Gastroesophageal sphincter (tissue), 4 donors: Measurements from ENCODE around the gene TBX1. TPM values are rescaled to one million over a fixed set of nuclear protein-coding genes. Genes with fewer than 3 reads are reported as not detected.
"Not testable (repeated sequence)": the region's sequence is repeated elsewhere in the genome, so short reads cannot be mapped to it uniquely, and the experiment has no call there.

Experiments used
- ATAC-seq: fragments of 150-250 bp; one replicate; pipeline ENCODE4 v1.9.1; 2016; ENCODE audit warnings: mild to moderate bottlenecking, moderate library complexity
- H3K27ac ChIP-seq, 4 donors: fragments of 200-600 bp; sonication (generic) in 3 of 4; 1 replicate in 3 of 4; 2 replicates in 1 of 4; pipeline ENCODE4 v1.5.1; 2016 to 2019
- H3K27me3 ChIP-seq: fragments of 200-600 bp; sonication (generic); one replicate; pipeline ENCODE4 v1.5.1; 2019
- H3K36me3 ChIP-seq, 2 donors: fragments of 200-600 bp; sonication (generic); one replicate each; pipeline ENCODE4 v1.5.1; 2019; ENCODE audit warnings: control low read depth in 1 of 2
- H3K4me1 ChIP-seq, 3 donors: fragments of 200-600 bp; sonication (generic); 1 replicate in 2 of 3; 2 replicates in 1 of 3; pipeline ENCODE4 v1.5.1; 2016 to 2019; ENCODE audit warnings: control low read depth in 2 of 3
- H3K4me3 ChIP-seq, 2 donors: fragments of 200-600 bp; sonication (generic); one replicate each; pipeline ENCODE4 v1.5.1; 2019; ENCODE audit warnings: mild to moderate bottlenecking in 1 of 2, moderate library complexity in 1 of 2
- H3K9me3 ChIP-seq, 3 donors: fragments of 200-600 bp; sonication (generic); one replicate each; pipeline ENCODE4 v1.5.1; 2017 to 2019; ENCODE audit warnings: control low read depth in 2 of 3
- CTCF ChIP-seq, 4 experiments: fragments of 200-600 bp in 2 of 4; fragments of 450-650 bp in 2 of 4; sonication (generic) in 1 of 4; IDR thresholded peaks; one replicate each; pipeline ENCODE4 v1.5.1; 2017 to 2019; ENCODE audit warnings: antibody characterized with exemption in 4 of 4, mild to moderate bottlenecking in 2 of 4, moderate library complexity in 2 of 4
- EP300 ChIP-seq: sonication (generic); formaldehyde crosslinking; IDR thresholded peaks from one replicate; pipeline ENCODE4 v1.6.1; 2017; ENCODE audit warnings: antibody characterized with exemption, mild to moderate bottlenecking
- POLR2A ChIP-seq, 2 donors: fragments of 450-650 bp; IDR thresholded peaks; one replicate each; pipeline ENCODE4 v1.6.1; 2017; ENCODE audit warnings: antibody characterized with exemption in 2 of 2, mild to moderate bottlenecking in 2 of 2, moderate library complexity in 1 of 2
- POLR2AphosphoS5 ChIP-seq: sonication (generic); formaldehyde crosslinking; IDR thresholded peaks from one replicate; pipeline ENCODE4 v1.6.1; 2017; ENCODE audit warnings: antibody characterized with exemption
- WGBS, 2 donors: methylation state at CpG; one replicate each; pipeline ENCODE4 v1.1.5; 2018; ENCODE audit warnings: low coverage in 1 of 2; 5-methylcytosine and 5-hydroxymethylcytosine counted together
- total RNA-seq, 4 donors: library from RNA; depleted of rRNA; stranded (reverse); fragments of >200 nt; gene quantifications; one replicate each; pipeline ENCODE4 v1.1.0, GENCODE V29; 2016

TBX1 gene
- total RNA-seq, 4 donors from 2014 or later = 0.31 to 2.7 (median 1.2) TPM

GRCh38 chr22:19723232-19723982 lies 37.2 kb upstream of the TBX1 start, which contains the start of gene GP1BB:
Gene GP1BB, plus strand, starts transcription at chr22:19723539. Its CDS starts 31 bp downstream, at chr22:19723570.
- H3K4me1 ChIP-seq = peaks cover 0 to 41% (median 15%) of the 10 kb centered on the region in 3 donors
- no peak for ATAC-seq
- H3K36me3 ChIP-seq = peaks cover 0 to 34% of the 10 kb centered on the region in 2 donors
- peaks cover 53% of the 10 kb centered on the region for H3K27me3 ChIP-seq
- TF ChIP-seq CTCF (IDR thresholded peaks at IDR 0.05) (no peak), EP300 (no peak), POLR2AphosphoS5 (no peak), POLR2A (IDR thresholded peaks at IDR 0.05) (no peak)
- no peaks in the 10 kb centered on the region for H3K9me3 ChIP-seq
- H3K4me3 ChIP-seq = peak within 1 kb of the TSS in 1 of 2 donors; percentile 22
- H3K27ac ChIP-seq = no peak within 1 kb of the TSS
- WGBS, 2 donors = 78% methylated on average over 4 of the region's 80 CpGs; no CpG with 5 or more reads in 1 of the 2 donors

GRCh38 chr22:19723983-19724827 lies 36.4 kb upstream of the TBX1 start:
- H3K4me3 ChIP-seq = peak overlapping the region in 1 of 2 donors; percentile 22
- peaks cover 46% of the 10 kb centered on the region for H3K27me3 ChIP-seq
- H3K4me1 ChIP-seq = peaks cover 0 to 33% (median 9%) of the 10 kb centered on the region in 3 donors
- H3K27ac ChIP-seq = no peak overlapping the region
- H3K9me3 ChIP-seq = no peaks in the 10 kb centered on the region
- TF ChIP-seq POLR2AphosphoS5 (no peak), EP300 (no peak)
- WGBS, 2 donors = 13% methylated on average over 23 of the region's 89 CpGs; no CpG with 5 or more reads in 1 of the 2 donors
- no peak for ATAC-seq
- peaks cover 0 to 34% of the 10 kb centered on the region in 2 donors for H3K36me3 ChIP-seq

DNA sequence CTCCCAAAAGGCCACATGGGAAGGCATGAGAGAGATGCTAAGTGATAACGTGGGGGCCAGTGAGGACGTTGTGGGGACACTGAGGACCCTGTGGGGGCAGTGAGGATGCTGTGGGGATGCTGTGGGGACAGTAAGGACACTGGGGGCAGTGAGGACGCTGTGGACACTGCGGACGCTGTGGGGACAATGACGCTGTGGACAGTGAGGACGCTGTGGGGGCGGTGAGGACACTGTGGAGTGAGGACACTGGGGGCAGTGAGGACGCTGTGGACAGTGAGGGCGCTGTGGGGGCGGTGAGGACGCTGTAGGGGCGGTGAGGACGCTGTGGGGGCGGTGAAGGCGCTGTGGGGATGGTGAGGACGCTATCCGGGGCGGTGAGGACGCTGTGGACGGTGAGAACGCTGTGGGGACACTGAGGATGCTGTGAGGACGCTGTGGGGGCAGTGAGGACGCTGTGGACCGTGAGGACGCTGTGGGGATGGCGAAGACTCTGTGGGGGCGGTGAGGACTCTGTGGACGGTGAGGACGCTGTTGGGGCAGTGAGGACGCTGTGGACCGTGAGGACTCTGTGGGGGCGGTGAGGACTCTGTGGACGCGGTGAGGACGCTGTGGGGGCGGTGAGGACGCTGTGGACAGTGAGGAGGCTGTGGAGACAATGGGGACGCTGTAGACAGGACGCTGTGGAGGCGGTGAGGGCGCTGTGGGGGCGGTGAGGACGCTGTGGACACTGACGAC lies 35.5 kb upstream of the TBX1 start:
- Histone ChIP-seq H3K36me3 (peaks cover 0 to 31% of the 10 kb centered on the region in 2 donors), H3K4me1 (peaks cover 0 to 25% (median 9%) of the 10 kb centered on the region in 3 donors), H3K4me3 (no peak overlapping the region), H3K9me3 (no peaks in the 10 kb centered on the region), H3K27me3 (peaks cover 46% of the 10 kb centered on the region), H3K27ac (no peak overlapping the region)
- TF ChIP-seq POLR2AphosphoS5 (no peak), EP300 (no peak), POLR2A (IDR thresholded peaks at IDR 0.05) (no peak), CTCF (IDR thresholded peaks at IDR 0.05) (no peak)
- 63 to 64% methylated on average over 23 to 34 of the region's 45 CpGs for WGBS, 2 donors
- no peak for ATAC-seq

DNA sequence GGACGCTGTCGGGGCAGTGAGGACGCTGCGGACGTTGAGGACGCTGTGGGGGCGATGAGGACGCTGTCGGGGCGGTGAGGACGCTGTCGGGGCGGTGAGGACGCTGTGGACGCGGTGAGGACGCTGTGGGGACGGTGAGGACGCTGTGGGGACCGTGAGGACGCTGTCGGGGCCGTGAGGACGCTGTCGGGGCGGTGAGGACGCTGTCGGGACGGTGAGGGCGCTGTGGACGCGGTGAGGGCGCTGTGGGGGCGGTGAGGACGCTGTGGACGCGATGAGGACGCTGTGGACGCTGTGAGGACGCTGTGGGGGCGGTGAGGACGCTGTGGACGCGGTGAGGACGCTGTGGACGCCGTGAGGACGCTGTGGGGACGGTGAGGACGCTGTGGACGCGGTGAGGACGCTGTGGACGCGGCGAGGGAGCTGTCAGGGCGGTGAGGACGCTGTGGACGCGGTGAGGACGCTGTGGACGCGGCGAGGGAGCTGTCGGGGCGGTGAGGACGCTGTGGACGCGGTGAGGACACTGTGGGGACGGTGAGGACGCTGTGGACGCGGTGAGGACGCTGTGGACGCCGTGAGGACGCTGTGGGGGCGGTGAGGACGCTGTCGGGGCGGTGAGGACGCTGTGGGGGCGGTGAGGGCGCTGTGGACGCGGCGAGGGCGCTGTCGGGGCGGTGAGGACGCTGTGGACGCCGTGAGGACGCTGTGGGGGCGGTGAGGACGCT lies 34.4 kb upstream of the TBX1 start:
- H3K27ac ChIP-seq, H3K9me3 ChIP-seq, ATAC-seq, H3K4me3 ChIP-seq: not testable (repeated sequence)
- Histone ChIP-seq H3K27me3 (peaks cover 46% of the 10 kb centered on the region), H3K4me1 (peaks cover 0 to 33% (median 9%) of the 10 kb centered on the region in 3 donors), H3K36me3 (peaks cover 0 to 20% of the 10 kb centered on the region in 2 donors)
- WGBS, 2 donors = 86% methylated on average over 49 to 54 of the region's 96 CpGs

- no peak for TF ChIP-seq POLR2AphosphoS5
- no peak for TF ChIP-seq EP300
- TF ChIP-seq POLR2A (IDR thresholded peaks at IDR 0.05) = no peak
- TF ChIP-seq CTCF (IDR thresholded peaks at IDR 0.05) = no peak
- Histone ChIP-seq H3K4me1 (peaks cover 0 to 31% (median 9%) of the 10 kb centered on the region in 3 donors), H3K27me3 (peaks cover 40% of the 10 kb centered on the region), H3K27ac (no peak overlapping the region), H3K9me3 (no peaks in the 10 kb centered on the region), H3K36me3 (peaks cover 0 to 7% of the 10 kb centered on the region in 2 donors), H3K4me3 (no peak overlapping the region)
- no peak for ATAC-seq
- WGBS, 2 donors = 72 to 80% methylated on average over 9 to 26 of the region's 61 CpGs
Measured at GRCh38 chr22:19727310-19728150, 33.0 kb upstream of the TBX1 start.
